ENCODE measurements around the gene ZNF678.
"Not testable (repeated sequence)": the region's sequence is repeated elsewhere in the genome, so short reads cannot be mapped to it uniquely, and the experiment has no call there.

Gene ZNF678

DNA sequence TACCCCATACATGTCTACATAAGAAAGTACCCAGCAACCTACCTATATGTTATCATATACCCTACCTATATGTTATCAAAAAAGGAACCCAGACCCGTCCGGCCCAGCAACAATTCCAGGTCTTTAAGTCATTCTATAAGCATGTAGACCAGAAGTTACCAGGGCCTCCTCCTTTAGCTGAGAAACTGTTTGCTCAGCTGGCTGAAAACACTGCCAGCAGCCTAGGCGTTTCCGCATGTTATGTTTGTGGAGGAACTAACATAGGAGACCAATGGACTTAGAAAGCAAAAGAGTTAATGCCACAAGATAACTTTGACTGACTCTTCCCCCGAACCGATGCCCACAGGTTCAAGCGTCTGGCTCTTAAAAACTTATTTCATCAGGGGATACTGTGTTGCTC, 7.1 kb upstream of the ZNF678 start:
- no peak for DNase-seq

DNA sequence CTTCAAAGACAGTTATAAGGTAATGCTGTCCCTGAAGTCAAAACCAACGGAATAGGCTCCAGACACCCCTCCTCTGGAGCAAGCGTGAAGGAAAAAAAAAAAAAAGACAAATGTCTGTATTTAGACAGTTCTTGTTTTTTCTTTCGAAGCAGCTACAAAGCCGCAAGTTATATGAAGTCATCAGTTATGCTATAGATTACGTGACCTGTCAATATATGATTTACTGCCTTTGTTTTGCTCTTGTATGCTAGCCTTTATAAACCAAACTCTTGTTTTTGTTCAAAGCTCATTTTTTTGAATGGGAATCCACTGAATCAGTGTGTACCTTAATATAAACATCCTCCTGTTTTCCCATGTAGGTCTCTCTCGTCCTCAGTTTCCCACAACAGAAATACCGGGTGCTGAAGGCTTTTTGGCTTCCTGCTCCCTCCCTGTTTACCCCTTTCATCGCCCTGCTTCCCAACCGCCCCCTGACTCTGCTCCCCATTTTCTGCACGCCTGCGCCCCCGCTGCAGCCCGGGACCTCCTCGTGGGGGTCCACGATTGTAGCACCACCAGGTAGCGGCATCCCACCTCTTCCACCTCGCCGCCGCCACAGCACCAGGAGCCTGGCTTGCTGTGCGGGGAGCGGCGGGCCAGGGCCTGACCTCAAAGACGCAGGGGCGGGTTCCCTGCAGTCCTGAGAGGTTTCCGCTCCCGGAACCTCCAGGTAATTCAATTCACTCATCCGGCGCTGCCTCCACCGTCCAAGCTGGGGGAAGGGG, 5.2 kb upstream of the ZNF678 start:
- no peak for DNase-seq

DNA sequence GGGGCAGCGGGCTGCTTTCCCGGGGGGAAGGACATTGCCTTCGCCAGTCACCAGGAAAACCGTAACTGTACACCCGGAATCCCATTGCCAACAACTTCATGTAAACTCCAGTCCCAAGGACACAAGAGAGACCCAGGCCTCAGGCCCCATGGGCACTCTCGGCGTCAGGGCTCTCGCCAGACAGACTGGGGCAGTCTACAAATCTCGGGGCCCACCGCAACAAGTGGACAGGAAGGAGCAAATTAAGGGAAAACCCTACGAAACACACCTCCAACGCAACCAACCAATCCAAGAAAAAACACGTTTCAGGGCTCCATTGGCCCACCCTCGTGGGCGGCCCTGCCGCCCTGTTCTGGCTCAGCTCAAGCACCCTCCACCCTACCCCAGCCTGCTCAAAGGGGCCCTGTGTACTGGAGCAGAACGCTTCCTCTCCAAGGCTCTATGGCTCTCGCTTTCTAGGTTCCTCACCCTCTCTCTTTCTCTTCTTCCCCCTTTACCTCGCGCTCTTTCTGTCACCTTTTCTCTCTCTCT, 4.6 kb upstream of the ZNF678 start:
- no peak for DNase-seq

DNA sequence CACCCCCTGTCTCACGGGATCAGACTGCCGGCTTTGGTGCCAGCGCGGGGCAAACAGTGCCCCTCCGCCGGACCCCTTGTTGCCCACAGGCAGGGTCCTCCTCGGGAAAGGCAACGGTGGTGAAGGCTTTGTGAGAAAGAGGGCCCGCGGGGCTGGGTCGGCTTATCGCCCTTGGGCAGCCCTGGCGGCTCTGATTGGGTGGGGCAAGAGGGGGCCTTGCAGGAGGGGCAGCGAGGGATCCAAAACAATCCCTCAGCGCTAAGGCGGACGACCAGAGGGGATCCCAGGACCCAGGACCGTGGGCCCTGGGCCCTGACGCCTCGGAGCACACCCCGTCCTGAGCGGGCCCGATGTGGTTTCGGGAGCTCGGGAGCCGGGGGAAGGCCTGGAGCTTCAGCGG, 3.9 kb upstream of the ZNF678 start:
- DNase-seq, result no peak

DNA sequence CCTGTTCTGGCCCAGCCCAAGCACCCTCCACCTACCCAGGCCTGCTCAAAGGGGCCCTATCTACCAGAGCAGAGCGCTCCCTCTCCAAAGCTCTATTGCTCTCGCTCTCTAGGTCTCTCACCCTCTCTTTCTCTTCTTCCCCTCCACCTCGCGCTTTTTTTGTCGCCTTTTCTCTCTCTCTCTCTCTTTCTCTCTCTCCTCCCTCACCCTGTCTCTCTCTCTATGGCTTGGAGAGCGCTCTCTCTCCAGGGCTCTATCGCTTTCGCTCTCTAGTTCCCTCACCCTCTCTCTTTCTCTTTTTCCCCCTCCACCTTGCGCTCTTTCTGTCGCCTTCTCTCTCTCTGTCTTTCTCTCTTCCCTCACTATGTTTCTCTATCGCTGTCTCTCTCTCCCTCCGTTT, 3.4 kb upstream of the ZNF678 start:
- no peak for DNase-seq

DNA sequence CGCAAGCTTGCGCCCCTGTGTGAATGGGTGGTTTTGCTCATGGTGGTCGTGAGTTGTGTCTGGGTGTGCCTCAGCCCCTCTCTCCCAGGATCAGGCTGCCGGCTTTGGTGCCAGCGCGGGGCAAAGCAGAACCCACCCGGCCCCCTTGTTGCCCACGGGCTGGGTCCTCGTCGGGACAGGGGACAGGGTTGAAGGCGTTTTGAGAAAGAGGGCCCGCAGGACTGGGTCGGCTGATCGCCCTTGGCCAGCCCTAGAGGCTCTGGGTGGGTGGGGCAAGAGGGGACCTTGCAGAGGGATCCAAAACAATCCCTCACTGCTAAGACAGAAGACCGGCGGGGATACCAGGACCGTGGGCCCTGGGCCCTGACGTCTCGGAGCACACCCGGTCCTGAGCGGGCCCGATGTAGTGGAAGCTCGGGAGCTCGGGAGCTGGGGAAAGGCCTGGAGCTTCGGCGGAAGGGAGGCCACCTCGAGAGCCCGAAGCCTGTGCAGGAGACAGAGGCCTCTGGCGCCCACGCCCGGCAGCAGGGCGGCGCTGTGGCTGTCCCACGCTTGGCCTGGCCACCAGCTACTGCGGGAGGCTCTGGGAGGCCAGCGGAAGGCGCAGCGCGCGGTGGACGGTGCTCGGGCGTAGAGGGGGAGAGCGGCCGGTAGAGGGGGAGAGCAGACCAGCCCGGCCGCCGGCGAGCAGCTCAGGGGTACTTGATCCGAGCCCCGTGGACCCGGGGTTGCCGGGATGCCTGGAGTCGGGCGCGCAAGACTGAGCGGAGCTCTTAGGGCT, 2.8 kb upstream of the ZNF678 start:
- no peak for DNase-seq

DNA sequence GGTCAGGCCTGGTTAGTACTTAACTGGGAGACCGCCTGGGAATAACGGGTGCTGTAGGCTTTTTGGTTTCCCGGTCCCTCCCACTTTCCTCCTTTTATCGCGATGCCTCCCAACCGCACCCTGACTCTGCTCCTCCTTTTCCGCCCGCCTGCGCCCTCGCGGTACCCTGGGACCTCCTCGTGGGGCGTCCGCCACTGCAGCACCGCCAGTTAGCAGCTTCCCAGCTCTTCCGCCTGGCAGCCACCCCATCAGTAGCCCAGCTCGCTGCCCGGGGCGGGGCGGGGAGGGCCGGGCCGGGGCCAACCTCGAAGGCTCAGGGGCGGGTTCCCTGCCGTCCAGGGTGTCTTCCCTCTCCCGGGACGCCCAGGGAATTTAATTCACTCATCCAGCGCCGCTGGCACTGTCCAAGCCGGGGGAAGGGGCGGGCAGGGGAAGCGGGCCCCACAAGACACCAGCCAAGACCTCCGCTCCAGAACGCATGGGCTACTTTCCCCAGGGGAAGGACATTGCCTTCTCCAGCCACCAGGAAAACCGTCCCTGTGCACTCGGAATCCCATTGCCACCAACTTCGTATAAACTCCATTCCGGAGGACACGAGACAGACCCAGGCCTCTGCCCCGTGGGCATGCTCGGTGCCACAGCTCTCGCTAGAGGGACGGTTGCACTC, 2.0 kb upstream of the ZNF678 start:
- no peak for DNase-seq

DNA sequence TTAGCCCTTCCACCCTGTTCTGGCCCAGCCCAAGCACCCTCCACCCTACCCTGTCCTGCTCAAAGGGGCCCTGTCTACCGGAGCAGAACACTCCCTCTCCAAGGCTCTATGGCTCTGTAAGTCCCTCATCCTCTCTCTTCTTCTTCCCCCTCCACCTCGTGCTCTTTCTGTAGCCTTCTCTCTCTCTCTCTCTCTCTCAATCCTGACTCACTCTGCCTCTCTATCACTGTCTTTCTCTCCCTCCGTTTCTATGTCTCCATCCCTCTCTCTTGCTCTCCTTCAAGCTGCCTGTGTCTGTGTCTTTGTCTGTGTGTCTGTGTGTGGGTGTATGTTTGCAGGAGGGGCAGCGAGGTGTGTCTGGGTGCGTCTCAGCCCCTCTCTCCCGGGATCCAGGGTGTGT, 1.3 kb upstream of the ZNF678 start:
- DNase-seq, result no peak

DNA sequence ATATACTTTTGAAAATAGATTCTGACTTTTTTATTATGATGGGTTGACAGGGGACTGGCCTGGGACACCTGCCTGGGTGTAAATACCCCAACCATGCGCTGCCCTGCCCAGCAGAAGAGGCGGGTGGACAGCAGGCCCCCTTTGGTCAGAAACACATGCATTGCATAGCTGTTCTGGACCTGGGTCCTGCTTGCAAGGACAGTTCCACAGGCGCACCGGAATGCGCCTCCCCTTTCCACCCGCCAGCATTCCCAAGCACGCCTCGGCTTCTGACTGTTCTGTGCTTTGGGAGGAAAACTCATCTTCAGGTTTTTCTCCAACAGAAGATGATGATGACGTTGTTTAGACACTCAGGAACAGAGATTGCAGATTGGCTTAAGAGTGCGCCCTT, 428 bp upstream of the ZNF678 start:
- no peak for DNase-seq

DNA sequence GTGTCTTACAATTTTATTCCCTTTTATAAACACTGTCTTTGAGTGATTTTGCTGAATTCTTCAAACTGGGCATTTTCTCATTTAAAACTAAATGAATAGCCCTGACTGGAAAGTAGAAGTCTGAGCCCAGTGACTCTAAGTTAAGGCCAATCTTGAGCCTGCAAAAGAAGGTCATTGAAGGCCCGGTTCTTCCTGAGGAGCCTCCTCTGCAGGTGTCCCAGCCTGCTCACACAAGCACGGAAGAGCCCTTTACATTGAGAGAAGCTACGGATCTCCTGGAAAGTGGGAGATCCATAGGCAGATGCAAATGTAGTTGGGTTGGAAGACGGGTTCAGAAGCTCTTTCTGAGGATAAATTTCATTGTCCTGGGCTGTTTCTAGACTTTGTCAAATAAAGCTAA, 3.9 kb downstream of the ZNF678 start:
- no peak for DNase-seq

DNA sequence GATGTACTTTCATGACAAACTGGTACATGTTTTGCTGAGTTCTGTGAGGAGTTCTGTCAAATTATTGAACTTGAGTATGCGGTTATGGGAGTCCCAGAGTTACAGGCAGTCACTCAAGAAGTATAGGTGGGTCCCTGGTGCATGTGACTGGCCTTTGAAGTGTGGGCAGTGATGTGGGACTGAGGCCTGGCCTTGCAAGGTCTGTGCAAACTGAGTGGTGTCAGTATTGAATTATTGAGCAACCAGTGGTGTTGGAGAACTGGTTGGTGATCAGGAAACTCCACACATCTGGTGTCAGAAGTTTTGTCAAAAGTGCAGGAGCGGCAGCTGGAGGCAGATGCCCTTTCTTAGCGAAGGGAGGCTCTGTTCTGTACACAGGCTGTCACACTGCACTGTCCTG, 5.2 kb downstream of the ZNF678 start:
- DNase-seq, result no peak

DNA sequence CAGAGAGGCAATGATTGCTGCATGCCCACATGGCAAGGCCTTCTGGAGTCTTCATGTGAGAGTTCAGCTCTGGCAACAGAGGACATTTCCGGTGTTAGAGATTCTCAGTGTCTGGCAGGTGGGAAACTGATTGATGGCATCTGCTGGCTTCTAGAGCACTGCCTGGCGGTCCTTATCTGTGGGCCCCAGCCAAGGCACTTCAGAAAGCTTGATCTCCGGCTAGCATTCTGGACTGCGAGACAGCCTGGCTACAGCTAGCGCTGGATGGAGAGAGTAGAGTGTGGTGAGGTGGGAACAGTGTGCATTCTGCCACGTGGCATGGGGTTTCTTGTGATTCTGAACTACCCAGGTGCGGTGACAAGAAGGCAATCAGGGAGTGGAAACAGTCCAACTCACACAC, 9.4 kb downstream of the ZNF678 start:
- no peak for DNase-seq

DNA sequence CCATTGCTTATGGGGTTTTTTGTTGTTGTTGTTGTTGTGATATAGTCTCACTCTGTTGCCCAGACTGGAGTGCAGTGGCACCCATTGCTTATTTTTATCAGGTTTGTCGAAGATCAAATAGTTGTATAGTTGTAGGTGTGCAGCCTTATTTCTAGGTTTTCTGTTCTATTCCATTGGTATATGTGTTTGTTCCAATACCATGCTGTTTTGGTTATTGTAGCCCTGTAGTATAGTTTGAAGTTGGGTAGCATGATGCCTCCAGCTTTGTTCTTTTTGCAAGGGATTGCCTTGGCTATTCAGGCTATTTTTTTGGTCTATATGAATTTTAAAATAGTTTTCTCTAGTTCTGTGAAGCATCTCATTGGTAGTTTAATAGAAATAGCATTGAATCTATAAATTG, 11.6 kb downstream of the ZNF678 start:
- DNase-seq, result no peak

DNA sequence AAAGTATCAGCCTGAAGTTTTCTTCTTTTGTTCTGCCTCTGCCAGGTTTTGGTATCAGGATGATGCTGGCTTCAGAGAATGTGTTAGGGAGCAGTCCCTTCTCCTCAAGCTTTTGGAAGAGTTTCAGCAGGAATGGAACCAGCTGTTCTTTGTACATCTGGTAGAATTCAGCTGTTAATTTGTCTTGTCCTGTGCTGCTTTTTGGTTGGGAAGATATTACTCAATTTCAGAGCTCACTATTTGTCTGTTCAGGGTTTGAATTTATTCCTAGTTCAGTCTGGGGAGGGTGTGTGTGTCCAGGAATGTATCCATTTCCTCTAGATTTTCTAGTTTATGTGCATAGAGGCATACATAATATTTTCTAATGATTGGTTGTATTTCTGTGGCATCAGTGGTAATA, 12.8 kb downstream of the ZNF678 start:
- DNase-seq, result no peak

DNA sequence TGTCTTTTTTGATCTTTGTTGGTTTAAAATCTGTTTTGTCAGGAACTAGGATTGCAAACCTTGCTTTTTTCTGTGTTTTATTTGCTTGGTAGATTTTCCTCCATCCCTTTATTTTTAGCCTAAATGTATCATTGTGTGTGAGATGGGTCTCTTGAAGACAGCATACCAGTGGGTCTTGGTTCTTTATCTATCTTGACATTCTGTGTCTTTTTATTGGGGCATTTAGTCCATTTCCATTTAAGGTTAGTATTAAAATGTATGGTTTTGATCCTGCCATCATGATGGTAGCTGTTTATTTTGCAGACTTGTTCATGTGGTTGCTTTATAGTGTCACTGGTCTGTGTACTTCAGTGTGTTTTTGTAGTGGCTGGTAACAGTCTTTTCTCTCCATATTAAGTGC, 14.1 kb downstream of the ZNF678 start:
- no peak for DNase-seq

DNA sequence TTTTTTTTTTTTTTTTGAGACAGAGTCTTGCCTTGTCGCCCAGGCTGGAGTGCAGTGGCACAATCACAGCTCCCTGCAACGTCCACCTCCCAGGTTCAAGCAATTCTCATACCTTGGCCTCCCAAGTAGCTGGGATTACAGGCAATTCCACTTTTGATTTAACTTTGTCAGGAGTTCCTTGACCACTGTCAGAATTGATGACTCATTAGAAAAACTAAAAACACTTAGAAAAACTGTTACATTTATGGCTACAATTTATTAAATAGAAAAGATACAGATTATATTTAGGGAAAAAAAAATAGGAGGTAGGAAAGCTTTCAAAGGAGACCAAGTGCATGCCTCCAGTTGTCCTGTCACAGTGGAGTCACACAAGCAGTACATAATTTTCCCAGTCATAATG, 20.0 kb downstream of the ZNF678 start:
- DNase-seq, result no peak

DNA sequence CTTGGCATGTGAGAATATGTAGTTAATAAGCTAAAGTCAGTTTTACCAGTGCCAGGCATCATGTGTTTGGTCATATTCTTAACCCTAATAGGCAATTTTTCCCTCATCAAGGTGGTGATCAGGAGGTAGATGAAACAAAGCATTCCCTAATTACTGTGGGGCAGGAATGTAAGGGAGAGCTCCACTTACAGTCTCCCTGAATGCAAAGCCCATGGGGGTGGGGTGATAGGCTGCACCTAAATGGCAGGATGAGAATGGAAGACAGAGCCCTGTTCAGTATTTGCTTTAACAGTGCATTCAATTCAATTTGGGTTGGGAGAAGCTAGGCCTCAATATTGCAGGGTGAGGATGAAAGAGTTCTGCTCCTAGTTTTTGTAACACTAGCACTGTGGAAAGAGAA, 23.4 kb downstream of the ZNF678 start:
- no peak for DNase-seq

DNA sequence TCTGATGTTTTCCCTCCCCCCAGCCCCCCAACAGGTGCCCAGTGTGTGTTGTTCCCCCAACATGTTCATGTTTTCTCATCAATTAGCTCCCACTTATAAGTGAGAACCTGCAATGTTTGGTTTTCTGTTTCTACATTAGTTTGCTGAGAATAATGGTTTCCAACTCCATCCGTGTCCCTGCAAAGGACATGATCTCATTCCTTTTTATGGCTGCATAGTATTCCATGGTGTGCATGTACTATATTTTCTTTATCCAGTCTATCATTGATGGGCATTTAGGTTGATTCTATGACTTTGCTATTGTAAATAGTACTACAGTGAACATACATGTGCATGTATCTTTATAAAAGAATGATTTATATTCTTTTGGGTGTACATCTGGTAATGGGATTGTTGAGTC, 24.6 kb downstream of the ZNF678 start:
- no peak for DNase-seq

DNA sequence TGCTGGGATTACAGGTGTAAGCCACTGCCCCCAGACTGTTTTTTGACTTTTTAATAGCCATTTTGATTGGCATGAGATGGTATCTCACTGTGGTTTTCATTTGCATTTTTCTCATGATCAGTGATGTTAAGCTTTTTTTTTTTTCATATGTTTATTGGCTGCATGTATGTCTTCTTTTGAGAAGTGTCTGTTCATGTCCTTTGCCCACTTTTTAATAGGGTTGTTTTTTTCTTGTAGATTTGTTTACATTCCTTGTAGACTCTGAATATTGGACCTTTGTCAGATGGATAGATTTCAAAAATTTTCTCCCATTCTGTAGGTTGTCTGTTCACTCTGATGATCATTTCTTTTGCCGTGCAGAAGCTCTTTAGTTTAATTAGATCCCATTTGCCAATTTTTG, 25.4 kb downstream of the ZNF678 start:
- not testable (repeated sequence) for DNase-seq

DNA sequence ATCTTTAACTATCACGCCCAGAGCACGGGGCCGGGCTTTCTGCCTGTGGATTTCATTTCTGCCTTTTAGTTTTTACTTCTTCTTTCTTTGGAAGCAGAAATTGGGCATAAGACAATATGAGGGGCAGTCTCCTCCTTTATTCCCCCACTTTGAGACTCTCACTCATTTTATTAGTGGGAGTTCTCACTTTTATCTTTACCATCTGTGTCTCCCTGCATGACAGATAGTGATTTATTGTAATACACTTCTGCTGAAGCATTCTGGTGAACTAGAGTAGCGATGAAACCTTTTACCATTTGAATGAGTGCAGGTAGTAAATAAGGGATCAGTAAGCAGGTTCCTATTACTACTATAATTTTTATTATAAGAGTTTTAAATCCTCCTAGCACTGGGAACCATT, 26.4 kb downstream of the ZNF678 start:
- DNase-seq, result not testable (repeated sequence)

DNA sequence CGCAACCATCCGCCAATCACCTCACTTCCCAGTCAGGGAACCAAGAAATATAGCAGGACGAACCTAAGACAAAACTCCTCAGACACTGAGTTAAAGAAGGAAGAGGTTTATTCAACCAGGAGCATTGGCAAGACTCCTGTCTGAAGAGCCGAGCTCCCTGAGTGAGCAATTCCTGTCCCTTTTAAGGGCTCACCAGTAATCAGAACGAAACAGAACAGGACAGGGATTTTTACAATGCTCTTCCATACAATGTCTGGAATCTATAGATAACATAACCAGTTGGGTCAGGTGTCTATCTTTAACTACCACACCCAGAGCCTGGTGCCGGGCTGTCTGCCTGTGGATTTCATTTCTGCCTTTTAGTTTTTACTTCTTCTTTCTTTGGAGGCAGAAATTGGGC, 32.9 kb downstream of the ZNF678 start:
- not testable (repeated sequence) for DNase-seq

DNA sequence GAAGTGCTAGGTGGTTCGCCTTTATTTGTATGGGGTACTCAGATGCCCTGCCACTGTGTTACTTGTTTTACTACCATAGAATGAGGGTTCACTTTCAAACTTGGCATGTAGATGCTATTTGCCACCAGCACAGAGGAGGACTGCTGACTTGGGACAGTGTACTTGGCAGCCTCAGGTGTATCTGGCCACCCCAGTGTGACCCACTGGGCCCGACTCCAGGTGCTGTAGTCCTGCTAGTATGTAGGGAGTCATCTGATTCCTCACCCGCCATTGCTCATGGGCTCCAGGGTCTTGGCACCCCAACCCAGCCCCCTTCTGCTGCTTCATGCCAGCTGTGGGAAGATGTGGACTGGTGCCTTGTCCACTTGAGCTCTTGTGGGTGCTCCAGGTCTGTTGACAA, 40.0 kb downstream of the ZNF678 start:
- no peak for DNase-seq

DNA sequence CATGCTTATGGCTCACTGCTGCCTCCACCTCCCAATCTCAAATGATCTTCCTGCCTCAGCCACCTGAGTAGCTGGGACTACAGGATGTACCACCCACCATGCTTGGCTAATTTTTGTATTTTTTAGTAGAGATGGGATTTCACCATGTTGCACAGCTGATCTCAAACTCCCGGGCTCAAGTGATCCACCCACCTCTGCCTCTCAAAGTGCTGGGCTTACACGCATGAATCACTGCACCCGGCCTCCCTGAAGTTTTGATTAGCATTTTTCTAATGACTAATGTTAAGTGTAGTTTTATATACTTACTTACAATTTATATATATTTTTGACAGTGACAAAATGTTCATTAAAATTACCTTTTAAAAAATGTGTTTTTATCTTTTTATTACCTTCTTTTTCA, 41.1 kb downstream of the ZNF678 start:
- no peak for DNase-seq

DNA sequence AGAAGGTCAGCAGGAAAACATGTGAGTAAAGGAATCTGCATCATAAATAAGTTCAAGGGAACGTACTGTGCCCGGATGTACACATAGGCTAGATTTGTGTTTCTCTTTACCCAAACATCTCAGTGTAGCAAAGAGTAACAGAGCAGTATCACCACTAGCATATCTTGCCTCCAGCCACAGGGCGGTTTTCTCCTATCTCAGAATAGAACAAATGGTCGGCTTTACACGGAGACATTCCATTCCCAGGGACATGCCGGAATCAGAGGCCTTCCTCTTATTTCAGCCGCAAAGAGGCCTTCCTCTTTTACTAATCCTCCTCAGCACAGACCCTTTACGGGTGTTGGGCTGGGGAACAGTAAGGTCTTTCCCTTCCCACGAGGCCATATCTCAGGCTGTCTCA, 42.9 kb downstream of the ZNF678 start:
- DNase-seq, result not testable (repeated sequence)
